HG03045 (cell line): ENCODE results near the gene TSPAN32.
"Not testable (repeated sequence)": the region's sequence is repeated elsewhere in the genome, so short reads cannot be mapped to it uniquely, and the experiment has no call there.

Source experiments
- ATAC-seq: cut with Tn5 transposase; IDR thresholded peaks from one replicate; pipeline ENCODE4 v1.9.1; 2021; ENCODE audit warnings: mild to moderate bottlenecking, moderate library complexity; ENCODE audit not compliant: unreplicated experiment

The TSPAN32 gene

DNA sequence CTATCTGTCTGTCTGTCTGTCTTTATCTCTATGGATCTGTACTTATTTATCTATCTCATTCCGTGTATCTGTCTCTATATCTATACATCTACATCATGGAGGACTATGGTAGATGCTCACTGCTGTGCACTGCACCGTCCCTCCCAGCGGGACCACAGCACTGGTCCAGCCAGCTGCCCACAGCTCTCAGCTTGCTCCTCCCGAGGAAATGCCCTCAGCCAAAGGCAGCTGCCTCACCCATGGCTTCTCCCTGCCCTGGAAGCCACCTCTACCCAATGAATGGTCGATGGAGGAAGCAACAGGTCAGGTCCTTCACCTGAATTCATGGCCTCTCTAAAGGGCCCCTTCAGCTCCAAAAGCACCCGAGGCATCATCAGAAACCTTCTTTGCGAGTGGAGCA is 60.6 kb downstream of the TSPAN32 start:
- ATAC-seq = no peak

DNA sequence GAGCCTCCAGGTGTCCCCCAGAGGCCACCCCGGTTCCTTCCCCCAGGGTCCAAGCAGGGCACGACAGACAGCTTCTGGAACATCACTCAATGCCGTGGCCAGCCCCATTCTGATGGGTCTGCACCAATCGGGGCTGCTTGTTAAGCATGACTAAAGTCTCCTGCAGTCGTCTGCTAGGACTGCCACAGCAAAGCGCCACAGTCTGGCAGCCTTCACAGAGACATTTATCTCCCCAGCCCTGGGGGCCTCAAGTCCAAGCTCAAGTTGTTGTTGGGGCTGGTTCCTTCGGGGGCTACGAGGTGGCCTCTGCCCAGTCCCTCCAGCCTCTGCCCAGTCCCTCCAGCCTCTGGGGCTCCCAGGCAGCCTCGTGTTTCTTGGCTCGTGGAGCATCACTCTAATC is 61.3 kb downstream of the TSPAN32 start:
- no peak for ATAC-seq

GRCh38 chr11:2363577-2364370 is 62.0 kb downstream of the TSPAN32 start:
- ATAC-seq = no peak

- ATAC-seq = not testable (repeated sequence)
These were observed 62.6 kb downstream of the TSPAN32 start for GRCh38 chr11:2364386-2364785.

DNA sequence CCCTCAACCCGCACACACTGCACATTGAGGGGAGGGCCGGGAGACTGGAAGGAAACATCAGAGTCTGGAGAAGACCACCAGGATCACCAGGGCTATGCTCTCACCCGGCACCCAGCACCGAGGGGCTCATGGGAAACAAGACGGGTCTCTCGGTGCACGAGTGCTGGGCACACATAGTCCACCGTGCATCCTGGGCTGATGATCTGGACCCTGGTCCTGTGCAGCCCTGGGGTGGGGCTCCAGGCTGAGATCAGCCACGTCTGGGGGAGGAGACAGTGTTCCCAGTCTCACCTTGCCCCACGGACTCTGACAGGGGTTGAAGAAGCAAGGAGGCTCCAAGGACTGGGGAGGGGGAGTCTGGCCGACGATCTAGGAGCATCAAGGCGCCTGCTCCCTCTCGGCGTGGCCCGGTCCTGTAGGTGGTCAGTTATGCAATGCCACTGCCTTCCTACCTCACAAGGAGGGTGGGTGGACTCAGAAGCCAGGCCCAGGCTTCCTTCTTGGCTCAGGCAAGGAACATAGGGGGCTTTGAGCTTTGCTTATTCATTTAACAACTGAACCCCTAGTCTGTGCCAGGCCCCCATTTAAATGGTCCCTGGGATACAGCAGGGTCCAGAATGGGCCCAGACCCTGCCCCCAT is 63.9 kb downstream of the TSPAN32 start:
- no peak for ATAC-seq

GRCh38 chr11:2366276-2366675 is 64.5 kb downstream of the TSPAN32 start:
- no peak for ATAC-seq

GRCh38 chr11:2366733-2367132 is 64.9 kb downstream of the TSPAN32 start:
- ATAC-seq = no peak

DNA sequence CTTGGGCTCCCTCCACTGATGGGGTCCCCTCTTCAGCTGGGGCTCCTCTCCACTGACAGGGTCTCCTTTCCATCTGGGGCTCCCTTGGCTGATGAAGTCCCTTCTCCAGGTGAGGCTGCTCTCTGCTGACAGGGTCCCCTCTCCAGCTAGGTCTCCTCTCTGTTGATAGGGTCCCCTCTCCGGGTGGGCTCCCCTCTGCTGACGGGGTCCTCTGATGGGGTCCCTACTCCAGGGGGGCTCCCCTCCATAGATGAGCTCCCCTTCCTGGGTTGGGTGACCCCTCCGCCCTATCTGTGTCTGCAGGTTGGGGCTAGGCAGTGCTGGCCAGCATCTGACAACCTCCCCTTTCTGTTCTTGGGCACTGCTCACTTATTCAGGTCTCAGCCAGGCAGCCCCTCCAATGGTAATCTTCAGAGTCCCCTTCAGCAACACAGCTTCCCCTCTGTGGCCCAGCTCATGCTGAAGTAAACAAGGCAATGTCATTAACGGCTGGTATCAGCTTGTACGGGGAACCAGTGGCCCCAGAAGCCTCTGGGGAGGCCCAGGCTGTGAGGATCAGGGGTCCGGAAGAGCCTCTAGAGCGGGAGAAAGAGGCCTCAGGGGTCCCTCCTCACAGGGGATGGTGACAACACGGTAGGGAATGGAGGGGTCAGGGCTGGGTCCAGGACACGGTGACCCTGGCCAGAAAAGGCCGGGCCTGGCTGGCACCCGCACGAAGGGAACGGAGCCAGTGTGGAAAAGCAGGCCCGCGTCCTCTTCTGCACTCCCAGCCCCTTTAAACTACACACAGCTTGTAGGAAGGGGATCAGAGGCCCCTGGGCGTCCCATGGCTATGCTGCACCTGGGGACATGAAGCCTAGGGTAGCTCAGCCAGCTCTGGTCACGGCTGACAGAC is 65.7 kb downstream of the TSPAN32 start:
- no peak for ATAC-seq
